22Rv1 (cell line): ENCODE measurements around the gene MNAT1.
"Not testable (repeated sequence)": the region's sequence is repeated elsewhere in the genome, so short reads cannot be mapped to it uniquely, and the experiment has no call there.

Experiments
- H3K27ac ChIP-seq: fragments of 450-650 bp; 2 replicates; pipeline ENCODE4 v1.5.1; 2017
- CTCF ChIP-seq: fragments of 450-650 bp; IDR thresholded peaks from 2 replicates; pipeline ENCODE4 v1.5.1; 2017; ENCODE audit warnings: mild to moderate bottlenecking
- ZFX ChIP-seq: fragments of 450-650 bp; IDR thresholded peaks from 2 replicates; pipeline ENCODE4 v1.6.1; 2017; ENCODE audit warnings: antibody characterized with exemption, borderline replicate concordance

MNAT1 gene

GRCh38 chr14:60768602-60769001, 34.0 kb downstream of the MNAT1 start:
- no peak for TF ChIP-seq ZFX
- no peak for TF ChIP-seq CTCF
- H3K27ac ChIP-seq: no peak overlapping the region

- TF ChIP-seq CTCF: no peak
- TF ChIP-seq ZFX: no peak
Observed at GRCh38 chr14:60771117-60771516, 36.6 kb downstream of the MNAT1 start.

GRCh38 chr14:60773558-60773957, 39.0 kb downstream of the MNAT1 start:
- no peak overlapping the region for H3K27ac ChIP-seq
- TF ChIP-seq CTCF (no peak), ZFX (no peak)

More at GRCh38 chr14:60771117-60771516, 36.6 kb downstream of the MNAT1 start:
- no peak overlapping the region for H3K27ac ChIP-seq

GRCh38 chr14:60775296-60775695, 40.7 kb downstream of the MNAT1 start:
- no peak overlapping the region for H3K27ac ChIP-seq
- TF ChIP-seq ZFX: no peak
- TF ChIP-seq CTCF: no peak

- TF ChIP-seq ZFX (no peak), CTCF (no peak)
- H3K27ac ChIP-seq: no peak overlapping the region
Observed at GRCh38 chr14:60777856-60778578, 43.5 kb downstream of the MNAT1 start.

- H3K27ac ChIP-seq: not testable (repeated sequence)
Observed at GRCh38 chr14:60779745-60780514, 45.4 kb downstream of the MNAT1 start.

GRCh38 chr14:60780558-60780957, 46.0 kb downstream of the MNAT1 start:
- not testable (repeated sequence) for H3K27ac ChIP-seq

GRCh38 chr14:60786905-60787304, 52.3 kb downstream of the MNAT1 start:
- TF ChIP-seq CTCF (no peak), ZFX (no peak)
- no peak overlapping the region for H3K27ac ChIP-seq
